Left colon (tissue), 2 donors: ENCODE measurements around the gene EFS. TPM values are rescaled to one million over a fixed set of nuclear protein-coding genes. Genes with fewer than 3 reads are reported as not detected.

ENCODE experiments used
- ATAC-seq: fragments of 200-7000 bp; cut with Tn5 transposase; one replicate; pipeline ENCODE4 v1.9.1; 2020; ENCODE audit warnings: mild to moderate bottlenecking, moderate library complexity
- DNase-seq, 2 donors: peaks; one replicate each; pipeline ENCODE4 v3.0.0-alpha.2; 2020
- intact Hi-C, 2 donors: fragments of 100-400 bp; cut with DNase I in 1 of 2; cut with micrococcal nuclease in 1 of 2; formaldehyde crosslinking; loops; one replicate each; pipeline versions ENCODE4 v1.11.2 to v1.14.0; 2022; cut with DNase I, micrococcal nuclease
- microRNA-seq, 2 donors: library from miRNA; unstranded; fragments of <30 nt; microRNA quantifications; one replicate each; pipeline versions ENCODE4 v1.1.0 to v1.2.0, GENCODE V29; 2020
- total RNA-seq, 2 donors: library from RNA; stranded (reverse); fragmentation: NEBNext Ultra II Directional; extraction: Animal tissue kit (Norgen Biotek cat#: 25700); gene quantifications; one replicate each; pipeline ENCODE4 v1.2.1, GENCODE V29; 2021
- donor health status: DM: no; HTN: no; CAD: no.
- donor health status: DM: yes; HTN: yes; CAD: no.

Gene EFS
- total RNA-seq, 2 donors from 2014 or later = 1.1 to 3.1 TPM

- intact Hi-C loops = loop anchor here in 1 of 2 donors (10.0 kb wide), 1 partner anchor 143 kb away; the partner anchor contains the start of gene NGDN
- DNase-seq (peak; percentile 49 to 61), ATAC-seq (peak; percentile 41)
Measured at GRCh38 chr14:23321572-23322547, 43.1 kb downstream of the EFS start.

GRCh38 chr14:23320584-23321571 is 44.1 kb downstream of the EFS start, which contains the start of gene PABPN1:
Gene PABPN1 (plus strand): TSS chr14:23321457. CDS start chr14:23321470, 13 bp downstream.
- intact Hi-C loops = loop anchor here in 1 of 2 donors (10.0 kb wide), 1 partner anchor 144 kb away; the partner anchor contains the start of gene NGDN
- DNase-seq (peak; percentile 99), ATAC-seq (peak; percentile 85)

- DNase-seq (no peak), ATAC-seq (no peak)
- intact Hi-C loops = loop anchor here in 1 of 2 donors (10.0 kb wide), 1 partner anchor 145 kb away; the partner anchor contains the start of gene NGDN
Measured at GRCh38 chr14:23319746-23320583, 45.0 kb downstream of the EFS start.

- ATAC-seq (no peak), DNase-seq (no peak)
- intact Hi-C loops = no loop called here
Measured at GRCh38 chr14:23316300-23316699, 48.7 kb downstream of the EFS start.

- ATAC-seq (no peak), DNase-seq (no peak)
- intact Hi-C loops = no loop called here
Measured at GRCh38 chr14:23310546-23310945, 54.4 kb downstream of the EFS start.

- DNase-seq (no peak), ATAC-seq (no peak)
- intact Hi-C loops = no loop called here
Measured at GRCh38 chr14:23308721-23309445, 56.1 kb downstream of the EFS start.

- no peak for DNase-seq
- no peak for ATAC-seq
- intact Hi-C loops = no loop called here
Measured at GRCh38 chr14:23307687-23308644, 57.0 kb downstream of the EFS start.

GRCh38 chr14:23307146-23307530 is 57.8 kb downstream of the EFS start:
- ATAC-seq (peak; percentile 3), DNase-seq (no peak)
- intact Hi-C loops = no loop called here

- ATAC-seq (peak; percentile 73), DNase-seq (peak; percentile 95)
- intact Hi-C loops = no loop called here
Measured at GRCh38 chr14:23306412-23307145, 58.4 kb downstream of the EFS start, which contains the start of gene BCL2L2. Gene BCL2L2 (plus strand): TSS chr14:23306833. CDS start chr14:23307768, 935 bp downstream.

Small RNA genes within 50 kb of the gene (microRNA-seq; reads per million reads assigned to microRNA genes)
- 0 to 50.3 reads per million in 2 donors for gene MIR208A

Other genes with a start within 250 kb of the EFS start
- gene CEBPE, start 245.9 kb downstream of the EFS start, total RNA-seq = not detected
- 10 to 100 TPM; 18.2 to 33.6 TPM for gene SLC7A8, start 181.5 kb downstream of the EFS start, total RNA-seq
- not detected for gene RNF212B, start 127.2 kb downstream of the EFS start, total RNA-seq
- gene HOMEZ, start 79.0 kb downstream of the EFS start, total RNA-seq = 10 to 100 TPM; 15.3 to 17.6 TPM
- 10 to 100 TPM; 10.8 to 11.2 TPM for gene PPP1R3E, start 62.3 kb downstream of the EFS start, total RNA-seq
- 10 to 100 TPM; 34.7 to 40.2 TPM for gene BCL2L2, start 58.3 kb downstream of the EFS start, total RNA-seq
- gene PABPN1, start 43.7 kb downstream of the EFS start, total RNA-seq = 100 to 1,000 TPM; 131 to 158 TPM
- gene SLC22A17, start 12.3 kb downstream of the EFS start, total RNA-seq = 1 to 10 TPM; 2.7 to 8.0 TPM
- gene IL25, start 7.6 kb upstream of the EFS start, total RNA-seq = not detected
- 1 to 10 TPM in 1 of 2 donors, not detected in 1; 1.6 TPM for gene CMTM5, start 11.9 kb upstream of the EFS start, total RNA-seq
- not detected for gene MYH6, start 43.1 kb upstream of the EFS start, total RNA-seq
- gene MYH7, start 70.5 kb upstream of the EFS start, total RNA-seq = not detected
- 10 to 100 TPM; 22.2 to 24.1 TPM for gene NGDN, start 104.5 kb upstream of the EFS start, total RNA-seq
- gene ZFHX2, start 186.6 kb upstream of the EFS start, total RNA-seq = 1 to 10 TPM in 1 of 2 donors, under 1 TPM in 1; 0.49 to 1.9 TPM
- gene THTPA, start 191.1 kb upstream of the EFS start, total RNA-seq = 10 to 100 TPM; 15.7 to 16.6 TPM
- gene AP1G2, start 202.6 kb upstream of the EFS start, total RNA-seq = 100 to 1,000 TPM; 159 to 174 TPM
- gene JPH4, start 213.6 kb upstream of the EFS start, total RNA-seq = under 1 TPM; 0.21 to 0.84 TPM